CD14-positive monocyte (primary cell): Measurements from ENCODE around the gene FBXO36. TPM values are rescaled to one million over a fixed set of nuclear protein-coding genes. Genes with fewer than 3 reads are reported as not detected.

Experiments
- DNase-seq, 3 donors: peaks; one replicate each; pipeline ENCODE4 v3.0.0-alpha.2; 2011 to 2022
- H2AFZ ChIP-seq: 2 replicates; pipeline ENCODE4 v1.6.0; 2012; ENCODE audit warnings: mild to moderate bottlenecking, low read depth, low read length, inconsistent platforms; ENCODE audit not compliant: insufficient read depth, poor library complexity, severe bottlenecking
- H3K27ac ChIP-seq, 2 donors: 1 replicate in 1 of 2; 2 replicates in 1 of 2; pipeline ENCODE4 v1.5.1; 2012 to 2013; ENCODE audit warnings: low read length in 2 of 2, control low read depth in 1 of 2, inconsistent platforms in 1 of 2, low read depth in 1 of 2, mild to moderate bottlenecking in 1 of 2
- H3K27me3 ChIP-seq, 2 donors: one replicate each; pipeline versions ENCODE4 v1.6.0 to v1.6.1; 2011 to 2013; ENCODE audit warnings: low read length in 2 of 2; ENCODE audit not compliant: control insufficient read depth in 2 of 2, insufficient read depth in 2 of 2
- H3K36me3 ChIP-seq, 2 donors: replicated peaks in 1 of 2; 1 replicate in 1 of 2; 2 replicates in 1 of 2; pipeline versions ENCODE4 v1.5.1 to v1.6.1; 2012 to 2013; ENCODE audit warnings: low read length in 2 of 2, control low read depth in 1 of 2, inconsistent platforms in 1 of 2, mild to moderate bottlenecking in 1 of 2; ENCODE audit not compliant: insufficient read depth in 2 of 2, control insufficient read depth in 1 of 2
- H3K4me1 ChIP-seq, 2 donors: 1 replicate in 1 of 2; 2 replicates in 1 of 2; pipeline versions ENCODE4 v1.5.1 to v1.6.1; 2012 to 2013; ENCODE audit warnings: low read length in 2 of 2, control low read depth in 1 of 2, inconsistent platforms in 1 of 2, mild to moderate bottlenecking in 1 of 2, moderate library complexity in 1 of 2; ENCODE audit not compliant: insufficient read depth in 2 of 2, control insufficient read depth in 1 of 2
- H3K4me2 ChIP-seq: replicated peaks from 2 replicates; pipeline ENCODE3; 2012; ENCODE audit warnings: low read length, moderate library complexity, mild to moderate bottlenecking; ENCODE audit not compliant: poor library complexity, severe bottlenecking; ENCODE audit errors: extremely low read depth
- H3K4me3 ChIP-seq, 3 experiments: fragments of 200-600 bp in 1 of 3; sonication (generic) in 1 of 3; replicated peaks in 1 of 3; 1 replicate in 2 of 3; 2 replicates in 1 of 3; pipeline ENCODE4 v1.5.1; 2011 to 2013; ENCODE audit warnings: low read length in 3 of 3, mild to moderate bottlenecking in 3 of 3, control low read depth in 2 of 3, low read depth in 2 of 3, inconsistent platforms in 1 of 3, moderate library complexity in 1 of 3
- H3K79me2 ChIP-seq: 2 replicates; pipeline ENCODE4 v1.6.0; 2012; ENCODE audit warnings: mild to moderate bottlenecking, control low read depth, inconsistent platforms, low read length, moderate library complexity; ENCODE audit not compliant: insufficient read depth
- H3K9ac ChIP-seq: 2 replicates; pipeline ENCODE4 v1.6.0; 2017; ENCODE audit warnings: low read length, mild to moderate bottlenecking; ENCODE audit not compliant: insufficient read depth, poor library complexity, severe bottlenecking
- H3K9me3 ChIP-seq, 2 donors: replicated peaks in 1 of 2; 1 replicate in 1 of 2; 2 replicates in 1 of 2; pipeline versions ENCODE4 v1.5.1 to v1.6.1; 2012 to 2013; ENCODE audit warnings: low read length in 2 of 2, control low read depth in 1 of 2; ENCODE audit not compliant: control insufficient read depth in 1 of 2, insufficient read depth in 1 of 2
- H4K20me1 ChIP-seq: 2 replicates; pipeline ENCODE4 v1.6.0; 2012; ENCODE audit warnings: mild to moderate bottlenecking, low read length, control low read depth, moderate library complexity; ENCODE audit not compliant: insufficient read depth
- H3K27ac Mint-ChIP-seq, 7 donors: one replicate each; pipeline ENCODE4 v1.8.0; 2020; ENCODE audit warnings: mild to moderate bottlenecking in 7 of 7, mixed read lengths in 7 of 7, moderate library complexity in 6 of 7, inconsistent platforms in 2 of 7
- H3K27me3 Mint-ChIP-seq, 3 donors: one replicate each; pipeline ENCODE4 v1.8.0; 2021 to 2022; ENCODE audit warnings: low read depth in 3 of 3, mild to moderate bottlenecking in 3 of 3, mixed read lengths in 3 of 3, moderate library complexity in 3 of 3, inconsistent platforms in 1 of 3
- H3K36me3 Mint-ChIP-seq, 2 donors: one replicate each; pipeline ENCODE4 v1.8.0; 2020; ENCODE audit warnings: mixed read lengths in 2 of 2, inconsistent platforms in 1 of 2, mild to moderate bottlenecking in 1 of 2
- H3K4me1 Mint-ChIP-seq: one replicate; pipeline ENCODE4 v1.8.0; 2020; ENCODE audit warnings: mild to moderate bottlenecking, mixed read lengths
- H3K4me3 Mint-ChIP-seq, 2 donors: one replicate each; pipeline ENCODE4 v1.8.0; 2020; ENCODE audit warnings: mild to moderate bottlenecking in 2 of 2, mixed read lengths in 2 of 2, moderate library complexity in 1 of 2
- H3K9me3 Mint-ChIP-seq, 7 donors: one replicate each; pipeline ENCODE4 v1.8.0; 2020 to 2022; ENCODE audit warnings: mixed read lengths in 7 of 7, mild to moderate bottlenecking in 6 of 7, moderate library complexity in 6 of 7, inconsistent platforms in 2 of 7
- CTCF ChIP-seq: fragments of 200-600 bp; IDR thresholded peaks from one replicate; pipeline ENCODE4 v1.8.0; 2022; ENCODE audit warnings: antibody characterized with exemption, mild to moderate bottlenecking
- WGBS: methylation state at CpG from one replicate; pipeline ENCODE4 v1.1.5; 2013; ENCODE audit warnings: missing lambda C conversion rate; ENCODE audit not compliant: insufficient coverage; 5-methylcytosine and 5-hydroxymethylcytosine counted together
- intact Hi-C, 2 donors: fragments of 100-400 bp; cut with micrococcal nuclease; formaldehyde crosslinking; loops; one replicate each; pipeline versions ENCODE4 v1.15.0 to v1.15.1; 2023
- polyA plus RNA-seq, 3 donors: library from polyadenylated mRNA; depleted of rRNA in 1 of 3; unstranded in 2 of 3; stranded (reverse) in 1 of 3; fragments of 300-500 nt in 2 of 3; fragments of >200 nt in 1 of 3; fragmentation: Illumina TruSeq in 2 of 3; gene quantifications; 1 replicate in 2 of 3; 2 replicates in 1 of 3; pipeline ENCODE4 v1.2.3, GENCODE V29; 2012 to 2021

FBXO36 gene
- polyA plus RNA-seq, 3 donors, result 0.52 to 0.90 (median 0.72) TPM

GRCh38 chr2:229945975-229946374 lies 23.7 kb downstream of the FBXO36 start:
- no peaks in the 10 kb centered on the region for H4K20me1 ChIP-seq
- H3K79me2 ChIP-seq, result no peaks in the 10 kb centered on the region
- no peak overlapping the region for H3K4me3 ChIP-seq
- TF ChIP-seq CTCF, result no peak
- no peaks in the 10 kb centered on the region for H3K36me3 ChIP-seq
- H3K4me1 ChIP-seq, result no peaks in the 10 kb centered on the region
- H3K27me3 ChIP-seq, result no peaks in the 10 kb centered on the region
- H3K9me3 ChIP-seq, result no peaks in the 10 kb centered on the region
- Mint-ChIP-seq H3K4me1 (peaks cover 4% of the 10 kb centered on the region), H3K36me3 (no peaks in the 10 kb centered on the region), H3K9me3 (peaks cover 0 to 7% (median 0%) of the 10 kb centered on the region in 7 donors), H3K4me3 (no peak overlapping the region), H3K27me3 (peaks cover 0 to 1% (median 0%) of the 10 kb centered on the region in 3 donors), H3K27ac (no peak overlapping the region)
- H3K9ac ChIP-seq, result no peak overlapping the region
- H3K27ac ChIP-seq, result no peak overlapping the region
- 93% methylated on average over 5 of the region's 8 CpGs for WGBS
- no peak overlapping the region for H3K4me2 ChIP-seq
- no peak overlapping the region for H2AFZ ChIP-seq
- intact Hi-C loops, result no loop called here
- DNase-seq, result no peak

GRCh38 chr2:229947544-229947943 lies 25.2 kb downstream of the FBXO36 start:
- no peak for TF ChIP-seq CTCF
- H3K27me3 ChIP-seq, result no peaks in the 10 kb centered on the region
- Mint-ChIP-seq H3K9me3 (peaks cover 0 to 7% (median 0%) of the 10 kb centered on the region in 7 donors), H3K27ac (no peak overlapping the region), H3K4me3 (no peak overlapping the region), H3K4me1 (peaks cover 4% of the 10 kb centered on the region), H3K36me3 (no peaks in the 10 kb centered on the region), H3K27me3 (peaks cover 0 to 1% (median 0%) of the 10 kb centered on the region in 3 donors)
- H3K4me3 ChIP-seq, result no peak overlapping the region
- H3K9me3 ChIP-seq, result no peaks in the 10 kb centered on the region
- H3K36me3 ChIP-seq, result no peaks in the 10 kb centered on the region
- no peaks in the 10 kb centered on the region for H3K79me2 ChIP-seq
- H3K4me1 ChIP-seq, result no peaks in the 10 kb centered on the region
- no peak overlapping the region for H3K9ac ChIP-seq
- H3K4me2 ChIP-seq, result no peak overlapping the region
- H2AFZ ChIP-seq, result no peak overlapping the region
- H3K27ac ChIP-seq, result no peak overlapping the region
- intact Hi-C loops, result no loop called here
- WGBS, result no CpG with 5 or more reads among the region's 1 CpG
- DNase-seq, result no peak
- no peaks in the 10 kb centered on the region for H4K20me1 ChIP-seq
